ENCODE data around the gene PTGES3L.
A peak's percentile ranks its signal among the peaks of the same experiment; 100 is the strongest.

The PTGES3L gene

GRCh38 chr17:42979511-42980273 is at the start of gene PTGES3L:
Gene PTGES3L, minus strand, starts transcription at chr17:42980080. Its CDS starts 27 bp downstream, at chr17:42980053.
- DNase-seq: peak; percentile 73

GRCh38 chr17:43028221-43028861 is 48.5 kb upstream of the PTGES3L start:
- DNase-seq: no peak

- DNase-seq: no peak
Measured at GRCh38 chr17:43027091-43028032, 47.5 kb upstream of the PTGES3L start.

- DNase-seq: no peak
Measured at GRCh38 chr17:43026595-43026994, 46.7 kb upstream of the PTGES3L start.

GRCh38 chr17:43025766-43026537 is 46.1 kb upstream of the PTGES3L start:
- no peak for DNase-seq

DNA sequence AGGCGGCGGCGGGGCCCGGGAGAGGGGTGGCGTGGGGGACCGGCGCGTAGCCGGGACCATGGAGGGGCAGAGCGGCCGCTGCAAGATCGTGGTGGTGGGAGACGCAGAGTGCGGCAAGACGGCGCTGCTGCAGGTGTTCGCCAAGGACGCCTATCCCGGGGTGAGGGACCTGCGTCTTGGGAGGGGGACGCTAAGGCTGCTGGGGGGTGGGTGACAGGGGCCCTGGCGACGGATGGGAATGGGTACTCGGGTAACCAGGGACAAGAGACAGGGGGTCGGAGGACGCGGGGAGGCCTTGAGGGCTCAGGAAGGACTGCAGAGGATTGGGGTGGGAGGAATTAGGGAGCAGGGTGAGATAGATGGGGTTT is 45.4 kb upstream of the PTGES3L start:
- DNase-seq: no peak

- DNase-seq: peak; percentile 94
Measured at GRCh38 chr17:43024407-43025289, 44.8 kb upstream of the PTGES3L start, which contains the start of gene RND2. Gene RND2, plus strand, starts transcription at chr17:43025231. Its CDS starts 117 bp downstream, at chr17:43025348.

DNA sequence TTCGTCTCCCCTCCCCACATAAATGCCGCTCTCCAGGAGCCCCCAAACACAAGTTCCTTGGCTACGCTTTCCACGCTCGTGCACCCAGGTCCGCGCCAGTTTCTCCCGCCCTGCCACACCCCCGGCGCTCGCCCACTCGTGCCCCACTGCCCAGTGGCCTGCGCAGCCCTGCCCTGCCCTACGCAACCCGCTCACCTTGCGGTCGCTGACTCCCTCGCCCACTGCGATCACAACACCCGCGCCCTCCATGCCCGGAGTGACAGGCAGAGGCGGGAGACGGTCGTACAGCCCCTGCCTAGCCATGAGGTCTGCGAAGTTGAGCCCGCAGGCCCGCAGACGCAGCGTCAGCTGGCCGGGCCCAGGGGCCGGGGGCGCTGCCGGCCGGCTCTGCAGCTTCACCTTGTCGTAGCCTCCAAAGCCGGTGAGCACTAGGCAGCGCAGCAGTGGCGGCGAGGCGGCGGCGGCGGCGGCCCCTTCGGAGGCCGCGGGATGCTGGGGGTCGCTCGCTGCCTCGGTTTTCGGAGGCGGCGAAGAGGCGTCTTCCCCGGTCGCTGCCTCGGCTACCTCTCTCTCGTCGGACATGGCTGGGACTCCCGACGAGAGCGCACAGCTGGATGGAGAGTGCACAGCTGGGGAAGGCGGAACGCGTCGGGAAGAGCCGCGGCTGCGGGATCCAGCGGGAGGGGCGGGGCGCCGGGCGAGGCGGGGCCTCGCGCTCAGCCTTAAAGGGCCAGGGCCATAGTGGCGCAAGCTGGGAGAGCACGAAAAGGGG is 42.0 kb upstream of the PTGES3L start, which contains the start of gene VAT1:
TSS of gene VAT1 (minus strand) at position 645 of the 772 bp plus-strand sequence. CDS start at position 582, 63 bp downstream.
- DNase-seq: peak; percentile 86

DNA sequence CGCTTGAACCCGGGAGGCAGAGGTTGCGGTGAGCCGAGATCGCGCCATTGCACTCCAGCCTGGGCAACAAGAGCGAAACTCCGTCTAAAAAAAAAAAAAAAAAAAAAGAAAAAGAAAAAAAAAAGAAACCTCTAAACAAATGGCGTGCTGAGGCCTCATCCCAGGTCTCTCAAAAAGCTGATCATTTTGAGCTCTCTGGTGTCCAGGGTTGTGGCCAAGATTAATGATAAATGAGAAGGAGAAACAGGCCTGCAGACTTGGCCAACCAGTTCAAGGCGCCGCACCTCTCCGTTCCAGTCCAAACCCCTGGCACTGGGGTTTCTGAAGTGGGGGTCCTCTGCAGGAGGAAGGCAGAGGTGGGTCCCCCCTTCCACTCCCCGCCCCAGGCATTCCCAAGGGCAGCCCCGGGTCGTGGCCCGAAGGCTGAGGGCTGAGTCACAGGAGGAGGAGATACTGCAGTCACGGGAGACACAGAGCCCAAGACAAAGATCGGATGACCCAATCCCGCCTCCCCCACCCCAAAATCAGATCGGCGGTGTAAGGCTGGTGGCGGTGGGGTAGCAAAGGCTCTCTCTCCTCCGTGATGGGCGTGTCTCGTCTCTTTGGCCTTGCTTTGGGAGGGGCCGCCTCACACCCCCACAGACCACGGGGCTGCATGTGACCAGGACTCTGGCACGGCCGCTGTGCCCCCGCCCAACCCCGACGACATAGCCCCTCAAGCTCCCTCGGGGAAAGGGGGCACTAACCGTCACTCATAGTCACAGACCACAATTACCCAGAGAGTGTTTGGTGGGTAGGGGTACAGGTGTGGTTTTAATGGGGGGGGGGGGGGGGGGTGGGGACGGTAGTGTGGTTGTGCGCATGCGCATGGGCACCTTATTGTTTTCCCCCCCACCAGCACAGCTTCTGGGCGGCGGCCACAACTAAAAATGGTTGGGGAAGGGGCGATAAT is 41.2 kb upstream of the PTGES3L start:
- peak; percentile 53 for DNase-seq

DNA sequence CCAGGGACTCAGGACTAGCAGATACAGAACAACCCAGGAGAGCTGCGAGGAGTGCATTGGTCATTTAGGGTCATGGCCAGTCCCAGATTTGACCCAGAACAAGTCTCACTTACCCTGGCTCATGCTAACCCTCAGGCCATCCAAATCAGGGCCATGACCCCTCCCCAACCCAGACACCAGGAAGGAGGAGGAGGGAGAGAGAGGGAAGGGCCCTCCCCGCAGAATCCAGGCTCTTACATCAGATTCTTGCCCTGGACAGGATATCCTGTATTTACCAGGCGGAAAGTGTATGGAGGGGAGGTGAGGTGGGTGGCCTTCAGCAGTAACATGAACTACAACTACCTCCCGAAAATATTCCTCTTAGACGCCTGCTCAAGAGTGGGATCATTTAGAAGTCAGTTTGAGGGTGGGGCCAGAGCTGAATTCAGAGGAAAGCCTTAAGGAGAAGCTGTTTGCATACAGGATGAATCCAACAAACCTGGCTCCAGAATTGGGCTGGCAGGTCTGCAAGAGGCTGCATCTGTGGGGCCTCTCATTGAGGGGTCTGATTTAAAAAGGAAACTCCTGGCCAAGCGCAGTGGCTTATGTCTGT is 40.2 kb upstream of the PTGES3L start:
- no peak for DNase-seq

- no peak for DNase-seq
Measured at GRCh38 chr17:43019418-43019817, 39.5 kb upstream of the PTGES3L start.

DNA sequence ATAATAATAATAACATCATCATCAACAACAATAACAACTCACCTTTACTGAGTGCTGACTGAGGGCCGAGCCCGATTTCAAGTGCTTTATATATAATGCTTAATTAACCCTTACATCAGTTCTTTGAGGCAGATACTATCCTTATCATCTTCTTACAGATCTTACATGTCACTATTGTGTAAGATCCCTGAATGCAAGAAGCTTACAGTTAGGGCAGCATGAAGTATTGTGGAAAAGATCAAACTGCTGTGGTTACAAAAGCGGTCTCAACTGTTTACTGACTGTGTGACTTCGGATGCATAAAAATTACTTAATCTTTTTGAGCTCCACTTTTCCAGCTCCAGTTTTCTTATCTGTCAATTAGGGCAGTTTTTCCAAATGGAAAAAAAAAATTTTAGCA is 39.1 kb upstream of the PTGES3L start:
- no peak for DNase-seq

DNA sequence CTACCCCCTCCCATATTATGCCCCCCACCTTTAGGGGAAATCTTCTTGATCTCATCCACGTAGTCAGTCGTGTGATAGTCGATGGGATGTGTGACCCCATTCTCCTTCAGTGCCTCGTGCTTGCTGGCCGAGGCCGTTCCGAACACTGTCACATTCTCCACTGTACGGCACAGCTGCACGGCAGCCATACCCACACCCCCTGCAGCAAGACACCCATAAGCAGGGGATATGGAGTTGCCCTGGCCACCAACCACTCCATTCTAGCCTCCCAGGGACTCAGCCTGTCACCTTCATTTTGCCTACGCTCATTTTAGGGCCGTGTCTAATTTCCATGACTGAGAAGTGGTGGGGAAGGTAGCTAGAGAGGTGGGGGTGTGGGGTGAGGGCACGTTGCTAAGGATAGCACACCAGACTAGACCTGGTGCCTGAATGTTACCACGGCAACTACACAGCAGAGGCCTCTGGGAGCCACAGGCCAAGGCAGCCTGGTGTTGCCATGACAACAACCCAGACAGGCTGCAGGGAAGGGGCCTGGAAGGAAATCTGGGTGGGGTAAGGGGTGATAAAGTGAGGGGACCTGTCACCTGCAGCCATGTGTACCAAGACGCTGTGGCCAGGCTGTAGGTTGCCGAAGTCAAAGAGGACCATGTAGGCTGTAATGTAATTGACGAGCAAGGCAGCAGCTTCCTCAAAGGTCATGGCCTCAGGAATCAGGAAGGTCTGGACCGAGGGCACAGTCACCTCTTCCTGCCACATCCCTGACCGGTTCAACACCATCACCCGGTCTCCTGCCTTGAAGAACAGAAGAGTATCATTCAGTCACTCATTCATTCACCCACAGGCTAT is 38.4 kb upstream of the PTGES3L start:
- peak; percentile 41 for DNase-seq

- no peak for DNase-seq
Measured at GRCh38 chr17:43016216-43016615, 36.3 kb upstream of the PTGES3L start.

GRCh38 chr17:43015579-43015978 is 35.7 kb upstream of the PTGES3L start:
- no peak for DNase-seq

DNA sequence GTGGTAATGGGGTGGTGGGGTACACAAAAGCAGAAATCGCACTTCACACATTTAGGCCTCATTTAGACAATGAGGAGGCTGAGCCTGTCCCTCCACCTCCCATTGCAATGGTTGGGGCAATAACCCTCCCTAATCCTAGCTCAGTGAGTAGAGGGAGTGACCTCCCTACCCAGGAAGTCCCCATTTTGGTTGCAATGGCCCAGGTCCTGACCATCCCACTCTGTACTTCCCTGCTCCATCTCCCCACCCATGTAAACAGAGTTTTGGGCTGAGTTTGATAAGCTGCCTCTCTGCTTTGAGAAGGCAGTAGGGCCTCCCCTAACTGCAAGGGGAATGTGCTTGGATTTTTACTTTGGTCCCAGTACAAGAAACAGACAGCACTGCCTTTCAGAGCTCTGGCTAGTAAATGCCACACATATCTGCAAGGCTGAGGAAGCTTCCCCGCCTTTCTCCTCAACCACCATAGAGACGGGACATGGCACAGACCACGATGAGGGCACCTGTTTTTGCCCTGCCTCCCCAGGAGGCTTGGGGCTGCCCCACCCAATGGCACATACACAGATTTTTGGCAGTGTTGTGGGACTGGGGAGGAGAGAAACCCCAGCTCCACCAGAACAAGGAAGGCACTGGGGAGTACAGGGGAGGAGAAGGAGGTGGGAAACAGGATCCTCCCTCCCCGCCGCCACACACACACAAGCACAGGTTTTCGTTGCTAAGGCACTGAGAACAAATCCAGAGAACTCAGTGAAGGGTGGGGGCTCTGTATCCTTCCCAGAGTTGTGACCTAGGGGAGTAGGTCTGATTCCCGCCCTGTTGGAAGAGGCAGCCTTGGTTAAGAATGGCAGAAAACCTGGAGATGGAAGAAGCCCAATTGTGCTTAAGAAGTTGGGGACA is 35.0 kb upstream of the PTGES3L start:
- no peak for DNase-seq
